ENCODE data around the gene HDHD5.

Gene HDHD5

DNA sequence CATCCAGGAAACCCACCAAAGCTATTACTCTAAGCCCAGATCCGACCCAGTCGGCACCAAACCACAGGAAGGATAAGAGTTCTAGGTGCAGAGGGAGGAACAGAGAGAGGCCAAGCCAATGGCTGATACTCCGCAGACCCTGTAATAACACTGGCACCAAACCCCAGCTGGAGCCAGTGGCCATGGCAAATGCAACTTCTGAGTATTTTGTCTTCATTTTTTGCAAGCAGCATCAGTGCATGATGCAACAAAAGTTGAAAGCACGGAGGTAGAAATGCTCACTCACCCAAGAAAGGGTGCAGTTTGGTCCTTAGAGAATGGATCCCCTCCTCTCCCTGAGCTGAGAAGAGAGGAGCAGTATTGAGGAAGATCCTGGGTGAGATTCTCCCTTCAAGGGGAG is 40.7 kb downstream of the HDHD5 start:
- Mint-ChIP-seq H3K27me3 (peaks cover 6% of the 10 kb centered on the region), H3K4me1 (ENCODE audit: low read depth) (peaks cover 60% of the 10 kb centered on the region), H3K9me3 (ENCODE audit: low read depth) (no peaks in the 10 kb centered on the region)

DNA sequence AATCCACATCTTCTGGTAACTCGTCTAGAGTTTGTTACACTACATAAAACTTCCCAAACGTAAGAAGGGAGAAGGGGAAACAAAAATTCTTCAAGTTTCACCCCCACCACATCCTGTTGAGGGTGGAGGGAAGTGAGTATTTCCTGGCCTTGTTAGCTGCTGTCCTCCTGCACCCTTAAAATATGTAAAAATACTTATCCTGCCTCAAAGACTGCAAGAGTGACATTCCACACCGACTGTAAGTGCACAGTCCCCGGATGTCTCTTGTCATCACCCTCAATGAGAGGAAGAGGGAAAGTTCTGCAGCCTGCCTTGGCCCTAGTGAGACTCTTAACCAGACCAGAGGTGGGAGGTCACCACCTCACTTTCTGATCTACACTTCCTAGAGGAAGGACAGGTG is 41.2 kb downstream of the HDHD5 start:
- H3K4me3 Mint-ChIP-seq: peak overlapping the region; percentile 60
- peak overlapping the region; percentile 55 for H3K27ac Mint-ChIP-seq
- peaks cover 64% of the 10 kb centered on the region for H3K4me1 Mint-ChIP-seq (ENCODE audit: low read depth)
- no peaks in the 10 kb centered on the region for H3K9me3 Mint-ChIP-seq (ENCODE audit: low read depth)
- H3K36me3 Mint-ChIP-seq: no peaks in the 10 kb centered on the region
- peaks cover 4% of the 10 kb centered on the region for H3K27me3 Mint-ChIP-seq

More for the DNA sequence above, 40.7 kb downstream of the HDHD5 start:
- peak overlapping the region; percentile 42 for H3K27ac Mint-ChIP-seq
- no peaks in the 10 kb centered on the region for H3K36me3 Mint-ChIP-seq
- H3K4me3 Mint-ChIP-seq: peak overlapping the region; percentile 60

DNA sequence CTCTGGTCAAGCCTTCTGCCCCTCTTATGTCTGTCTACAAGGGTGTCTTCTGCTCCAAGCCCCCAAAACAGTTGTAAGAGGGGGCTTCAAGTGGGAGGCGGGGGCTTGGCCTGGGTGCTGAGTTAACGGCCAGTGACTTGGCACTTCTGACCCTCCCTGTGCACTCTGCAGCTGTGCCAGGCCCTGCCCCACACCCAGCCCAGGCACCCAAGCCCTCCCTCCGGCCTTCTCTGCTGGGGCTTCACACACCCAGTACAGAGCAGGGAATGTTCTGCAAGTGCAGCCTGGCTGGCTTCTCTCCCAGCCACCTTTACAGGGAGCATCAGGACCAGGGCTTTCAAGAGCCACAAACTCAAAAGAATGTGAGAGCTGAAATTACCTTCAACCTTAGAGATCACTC is 41.7 kb downstream of the HDHD5 start:
- Mint-ChIP-seq H3K4me1 (ENCODE audit: low read depth) (peaks cover 68% of the 10 kb centered on the region), H3K9me3 (ENCODE audit: low read depth) (no peaks in the 10 kb centered on the region), H3K27ac (peak overlapping the region; percentile 55), H3K27me3 (peaks cover 4% of the 10 kb centered on the region), H3K36me3 (no peaks in the 10 kb centered on the region), H3K4me3 (peak overlapping the region; percentile 60)

DNA sequence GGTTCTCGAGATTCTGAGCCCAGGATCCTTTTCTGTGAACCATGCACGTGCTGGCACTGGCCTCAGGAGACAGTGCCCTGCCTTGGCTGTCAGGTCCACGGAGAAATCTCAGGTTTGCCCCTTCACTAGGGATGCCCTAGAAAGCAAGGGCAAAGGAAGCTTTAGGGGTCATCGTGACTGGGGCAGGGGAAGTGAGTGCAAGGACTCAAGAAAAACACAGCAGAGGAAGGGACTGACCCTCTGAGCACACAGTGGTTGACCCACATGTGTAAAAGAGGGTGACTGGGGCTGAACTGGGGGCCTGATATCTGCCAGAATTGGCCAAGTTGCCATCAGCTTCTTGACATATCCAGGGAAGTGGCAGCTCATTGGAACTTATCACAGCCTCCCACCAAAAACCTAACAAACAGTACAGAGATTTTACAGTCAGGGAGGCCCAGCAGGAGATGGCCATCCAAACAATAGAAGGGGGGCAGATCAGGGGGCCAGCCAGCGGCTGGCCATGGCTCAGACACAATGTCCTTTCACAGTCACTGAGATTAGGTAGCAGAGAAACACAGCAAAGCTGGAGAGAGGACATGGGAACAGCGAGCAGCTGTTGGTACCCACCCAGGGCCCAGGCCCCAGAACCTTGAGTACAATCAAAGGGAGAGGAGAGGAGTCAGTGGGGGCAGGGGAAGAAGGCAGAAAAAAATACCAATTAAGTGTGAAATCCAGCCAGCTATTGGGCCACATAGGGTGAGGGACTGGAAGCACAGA is 42.3 kb downstream of the HDHD5 start:
- H3K4me3 Mint-ChIP-seq: peak overlapping the region; percentile 80

DNA sequence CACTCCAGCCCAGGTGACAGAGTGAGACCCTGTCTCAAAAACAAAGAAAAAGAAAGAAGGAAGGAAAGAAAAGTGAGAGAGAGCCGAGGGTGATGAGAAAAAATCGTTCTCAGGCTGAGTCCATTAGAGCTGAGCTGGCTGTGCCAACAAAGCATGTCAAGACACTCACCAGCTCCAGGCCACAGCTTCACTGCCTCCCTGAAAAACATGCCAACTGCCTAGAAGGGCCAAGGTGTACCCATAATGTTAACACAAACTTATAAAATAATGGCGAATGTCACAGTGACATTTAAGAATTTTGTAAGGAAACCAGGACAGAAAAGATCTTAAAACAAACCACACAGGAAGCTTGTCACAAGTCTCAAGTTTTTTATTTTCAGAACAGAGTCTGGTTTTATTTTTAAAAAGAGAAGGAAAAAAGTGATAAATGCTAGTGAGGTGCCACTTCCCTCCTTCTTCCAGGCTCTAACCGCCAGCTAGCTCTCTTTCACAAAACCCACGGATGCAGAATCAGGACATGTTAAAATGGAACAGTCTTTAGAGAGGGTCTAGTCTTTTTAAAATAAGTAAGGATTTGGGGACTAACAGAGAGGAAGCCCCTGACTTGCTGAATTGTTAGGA is 43.0 kb downstream of the HDHD5 start:
- Mint-ChIP-seq H3K27ac (peak overlapping the region; percentile 78), H3K9me3 (ENCODE audit: low read depth) (no peaks in the 10 kb centered on the region), H3K36me3 (no peaks in the 10 kb centered on the region), H3K27me3 (no peaks in the 10 kb centered on the region), H3K4me3 (peak overlapping the region; percentile 80), H3K4me1 (ENCODE audit: low read depth) (peaks cover 73% of the 10 kb centered on the region)

More for the DNA sequence above, 42.3 kb downstream of the HDHD5 start:
- H3K27ac Mint-ChIP-seq: peak overlapping the region; percentile 78
- no peaks in the 10 kb centered on the region for H3K27me3 Mint-ChIP-seq
- H3K9me3 Mint-ChIP-seq (ENCODE audit: low read depth): no peaks in the 10 kb centered on the region
- no peaks in the 10 kb centered on the region for H3K36me3 Mint-ChIP-seq
- H3K4me1 Mint-ChIP-seq (ENCODE audit: low read depth): peaks cover 68% of the 10 kb centered on the region

DNA sequence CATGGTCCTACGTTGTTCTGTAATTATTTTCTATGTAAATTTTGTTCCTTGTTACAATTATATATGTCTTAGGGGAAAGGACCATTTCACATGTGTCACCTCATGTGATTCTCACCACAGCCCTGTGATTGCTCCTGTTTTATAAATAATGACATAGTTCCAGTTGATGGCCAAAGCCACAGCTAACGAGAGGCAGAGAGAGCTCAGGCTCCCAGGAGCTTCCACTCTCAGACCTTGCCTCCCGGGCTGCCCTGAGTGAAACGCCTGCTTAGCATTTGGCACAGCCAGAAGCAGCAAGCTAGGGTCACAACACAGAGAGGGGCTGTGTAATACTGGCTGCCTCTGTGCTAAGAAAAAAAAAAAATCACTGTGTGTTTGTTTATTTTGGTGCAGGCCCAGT is 43.8 kb downstream of the HDHD5 start:
- Mint-ChIP-seq H3K36me3 (no peaks in the 10 kb centered on the region), H3K4me3 (no peak overlapping the region), H3K9me3 (ENCODE audit: low read depth) (no peaks in the 10 kb centered on the region), H3K4me1 (ENCODE audit: low read depth) (peaks cover 79% of the 10 kb centered on the region), H3K27ac (peak overlapping the region; percentile 78), H3K27me3 (no peaks in the 10 kb centered on the region)

DNA sequence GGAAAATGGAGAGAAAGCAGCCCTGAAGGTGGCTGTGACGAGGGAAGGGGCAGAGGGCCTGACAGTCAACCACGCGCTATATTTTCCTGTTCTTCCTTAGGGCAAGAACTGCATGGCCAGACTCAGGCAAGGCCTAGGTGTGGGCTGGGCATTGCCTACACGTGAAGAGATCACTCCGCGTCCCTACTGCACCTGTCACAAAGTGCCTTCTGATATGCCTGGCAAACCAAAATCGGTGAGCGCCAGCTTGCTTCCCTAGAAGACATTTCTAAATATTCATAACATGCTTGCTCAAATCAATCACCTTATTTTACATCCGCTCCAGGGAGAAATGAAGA is 44.2 kb downstream of the HDHD5 start:
- H3K4me1 Mint-ChIP-seq (ENCODE audit: low read depth): peaks cover 79% of the 10 kb centered on the region
- H3K9me3 Mint-ChIP-seq (ENCODE audit: low read depth): no peaks in the 10 kb centered on the region
- H3K4me3 Mint-ChIP-seq: no peak overlapping the region
- no peaks in the 10 kb centered on the region for H3K36me3 Mint-ChIP-seq
- H3K27ac Mint-ChIP-seq: peak overlapping the region; percentile 16
- H3K27me3 Mint-ChIP-seq: no peaks in the 10 kb centered on the region

DNA sequence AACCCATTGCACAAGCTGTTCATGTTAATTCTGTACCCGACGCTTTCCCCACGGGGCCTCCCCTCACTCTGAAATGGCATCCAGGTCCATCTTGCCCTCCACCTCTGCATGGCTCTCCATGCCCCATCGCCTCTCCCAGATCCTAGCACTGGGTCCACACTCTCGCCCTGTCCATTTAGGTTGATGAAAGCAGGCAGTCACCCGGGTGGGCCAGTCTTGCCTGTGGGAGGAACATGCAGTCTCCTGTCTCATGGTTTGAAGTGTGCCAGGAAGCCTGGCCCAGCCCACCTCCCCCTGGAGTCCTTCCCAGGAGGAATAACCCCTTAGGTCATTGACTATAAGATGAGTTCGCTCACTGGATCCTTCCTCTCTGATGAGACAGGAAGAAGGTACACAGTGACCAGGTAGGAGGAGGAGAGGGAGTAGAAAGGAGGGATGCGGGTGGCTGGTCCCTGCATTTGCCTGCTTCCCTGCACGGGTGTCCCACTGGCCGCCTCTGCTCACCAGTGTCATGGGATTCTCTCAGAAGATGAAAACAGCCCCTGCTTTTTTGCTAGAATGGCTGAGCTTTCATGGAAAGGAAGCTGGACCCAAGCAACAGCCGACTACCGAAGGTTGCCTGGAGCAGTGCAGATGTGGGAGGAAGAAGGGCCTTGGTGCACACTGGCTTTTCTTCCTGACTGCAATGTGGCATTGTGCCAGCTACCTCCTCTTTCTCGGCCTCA is 44.7 kb downstream of the HDHD5 start:
- Mint-ChIP-seq H3K36me3 (no peaks in the 10 kb centered on the region), H3K4me3 (no peak overlapping the region), H3K4me1 (ENCODE audit: low read depth) (peaks cover 80% of the 10 kb centered on the region), H3K9me3 (ENCODE audit: low read depth) (no peaks in the 10 kb centered on the region), H3K27ac (no peak overlapping the region), H3K27me3 (no peaks in the 10 kb centered on the region)

DNA sequence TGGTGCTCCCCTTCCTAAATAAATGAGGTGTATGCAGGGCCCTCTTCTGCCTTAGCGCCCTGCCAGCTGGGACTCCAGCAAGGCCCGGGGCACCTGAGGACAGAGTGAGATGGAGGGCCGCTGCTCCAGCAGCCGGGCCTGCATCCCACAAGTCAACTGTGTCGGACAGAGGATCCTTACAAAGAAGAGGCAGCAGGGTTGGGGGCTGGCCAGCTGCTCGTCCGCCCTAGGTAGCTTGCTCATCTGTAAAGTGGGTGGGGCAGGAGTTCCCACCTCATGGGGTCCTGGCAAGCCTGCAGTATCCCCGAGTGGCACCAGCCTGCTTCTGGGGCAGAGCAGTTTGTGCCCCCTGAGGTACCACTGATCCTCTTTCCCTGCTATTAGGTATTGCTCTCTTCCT is 45.5 kb downstream of the HDHD5 start:
- H3K9me3 Mint-ChIP-seq (ENCODE audit: low read depth): no peaks in the 10 kb centered on the region
- peaks cover 74% of the 10 kb centered on the region for H3K4me1 Mint-ChIP-seq (ENCODE audit: low read depth)
- no peaks in the 10 kb centered on the region for H3K27me3 Mint-ChIP-seq
- H3K36me3 Mint-ChIP-seq: no peaks in the 10 kb centered on the region
- H3K27ac Mint-ChIP-seq: peak overlapping the region; percentile 42
- H3K4me3 Mint-ChIP-seq: no peak overlapping the region

DNA sequence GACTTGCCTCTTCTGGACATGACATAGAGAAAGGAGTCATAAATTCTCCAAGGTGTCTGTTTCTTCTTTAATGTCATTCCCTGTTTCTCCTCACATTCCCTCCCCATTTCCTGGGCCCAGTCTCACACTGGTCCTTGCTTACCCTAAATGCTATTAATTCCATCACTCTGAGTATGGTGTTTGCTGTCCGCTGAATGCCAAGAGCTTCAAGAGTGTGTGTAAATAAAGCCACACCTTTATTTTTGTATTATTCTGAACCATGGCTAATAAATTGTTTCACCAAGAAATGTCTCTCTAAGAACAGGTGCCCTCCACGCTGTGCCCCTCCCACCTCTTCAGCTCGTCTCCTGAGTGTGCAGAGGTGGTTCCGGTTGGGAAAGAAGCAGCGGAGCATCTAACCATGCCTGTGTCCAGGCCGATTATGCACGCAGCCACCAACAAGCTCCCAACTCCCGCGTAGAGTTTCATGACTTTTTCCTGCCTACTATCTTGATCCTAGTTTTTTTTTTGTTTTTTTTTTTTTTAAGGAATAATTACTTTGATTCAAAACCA is 46.5 kb downstream of the HDHD5 start:
- Mint-ChIP-seq H3K4me1 (ENCODE audit: low read depth) (peaks cover 67% of the 10 kb centered on the region), H3K27ac (no peak overlapping the region), H3K4me3 (no peak overlapping the region), H3K36me3 (no peaks in the 10 kb centered on the region), H3K9me3 (ENCODE audit: low read depth) (no peaks in the 10 kb centered on the region), H3K27me3 (no peaks in the 10 kb centered on the region)

DNA sequence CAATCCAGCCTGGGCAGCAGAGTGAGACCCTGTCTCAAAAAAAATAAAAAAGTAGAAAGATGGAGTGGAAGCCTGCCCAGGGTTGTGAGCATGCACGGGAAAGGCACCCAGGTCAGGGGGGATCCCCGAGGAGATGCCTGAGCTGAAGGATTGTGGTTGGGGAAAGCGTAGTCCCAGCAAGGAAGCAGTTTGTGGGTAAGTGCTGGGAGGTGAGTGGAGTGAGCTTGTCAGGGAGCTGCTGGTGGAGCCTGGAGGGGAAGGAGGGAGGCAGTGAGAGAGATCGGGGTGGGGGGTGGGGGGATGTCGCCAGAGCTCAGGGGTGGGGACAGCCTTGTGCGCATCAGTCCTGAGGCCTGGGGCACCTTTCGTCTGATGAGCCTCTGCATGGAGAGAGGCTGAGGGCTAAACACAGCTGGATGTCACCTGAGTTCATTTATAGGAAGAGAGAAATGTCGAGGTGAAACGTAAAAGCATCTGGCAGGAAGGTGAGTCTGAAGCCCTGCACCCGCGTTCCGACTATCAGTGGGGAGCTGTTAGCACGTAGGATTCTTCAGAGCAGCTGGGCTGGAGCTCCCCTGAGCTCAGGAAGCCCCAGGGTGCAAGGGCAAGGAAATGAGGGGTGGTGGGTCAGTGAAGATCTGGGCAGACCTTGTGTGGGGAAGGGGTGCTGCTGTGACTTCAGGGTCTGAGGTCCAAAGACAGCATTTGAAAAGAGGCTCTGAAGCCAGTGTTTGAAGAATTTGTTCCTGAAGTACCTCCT is 48.1 kb downstream of the HDHD5 start:
- peak overlapping the region; percentile 54 for H3K27ac Mint-ChIP-seq
- H3K9me3 Mint-ChIP-seq (ENCODE audit: low read depth): no peaks in the 10 kb centered on the region
- no peaks in the 10 kb centered on the region for H3K27me3 Mint-ChIP-seq
- peaks cover 6% of the 10 kb centered on the region for H3K36me3 Mint-ChIP-seq
- peaks cover 67% of the 10 kb centered on the region for H3K4me1 Mint-ChIP-seq (ENCODE audit: low read depth)
- H3K4me3 Mint-ChIP-seq: no peak overlapping the region

DNA sequence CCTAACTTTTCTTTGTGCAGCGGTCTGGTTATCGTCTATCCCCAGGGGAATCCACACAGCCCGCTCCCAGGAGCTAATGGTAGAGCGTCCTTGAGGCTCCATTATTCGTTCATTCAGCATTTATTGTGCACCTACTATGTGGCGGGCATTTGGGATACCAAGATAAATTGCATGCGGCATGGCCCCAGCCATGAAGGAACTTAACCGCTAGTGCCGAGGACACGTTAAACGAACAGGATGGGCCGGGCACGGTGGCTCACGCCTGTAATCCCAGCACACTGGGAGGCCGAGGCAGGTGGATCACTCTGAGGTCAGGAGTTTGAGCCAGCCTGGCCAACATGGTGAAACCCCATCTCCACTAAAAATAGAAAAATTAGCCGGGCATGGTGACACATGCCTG is 49.1 kb downstream of the HDHD5 start:
- peaks cover 6% of the 10 kb centered on the region for H3K36me3 Mint-ChIP-seq
- no peaks in the 10 kb centered on the region for H3K27me3 Mint-ChIP-seq
- H3K4me1 Mint-ChIP-seq (ENCODE audit: low read depth): peaks cover 63% of the 10 kb centered on the region
- peak overlapping the region; percentile 30 for H3K27ac Mint-ChIP-seq
- H3K9me3 Mint-ChIP-seq (ENCODE audit: low read depth): no peaks in the 10 kb centered on the region
- H3K4me3 Mint-ChIP-seq: no peak overlapping the region

DNA sequence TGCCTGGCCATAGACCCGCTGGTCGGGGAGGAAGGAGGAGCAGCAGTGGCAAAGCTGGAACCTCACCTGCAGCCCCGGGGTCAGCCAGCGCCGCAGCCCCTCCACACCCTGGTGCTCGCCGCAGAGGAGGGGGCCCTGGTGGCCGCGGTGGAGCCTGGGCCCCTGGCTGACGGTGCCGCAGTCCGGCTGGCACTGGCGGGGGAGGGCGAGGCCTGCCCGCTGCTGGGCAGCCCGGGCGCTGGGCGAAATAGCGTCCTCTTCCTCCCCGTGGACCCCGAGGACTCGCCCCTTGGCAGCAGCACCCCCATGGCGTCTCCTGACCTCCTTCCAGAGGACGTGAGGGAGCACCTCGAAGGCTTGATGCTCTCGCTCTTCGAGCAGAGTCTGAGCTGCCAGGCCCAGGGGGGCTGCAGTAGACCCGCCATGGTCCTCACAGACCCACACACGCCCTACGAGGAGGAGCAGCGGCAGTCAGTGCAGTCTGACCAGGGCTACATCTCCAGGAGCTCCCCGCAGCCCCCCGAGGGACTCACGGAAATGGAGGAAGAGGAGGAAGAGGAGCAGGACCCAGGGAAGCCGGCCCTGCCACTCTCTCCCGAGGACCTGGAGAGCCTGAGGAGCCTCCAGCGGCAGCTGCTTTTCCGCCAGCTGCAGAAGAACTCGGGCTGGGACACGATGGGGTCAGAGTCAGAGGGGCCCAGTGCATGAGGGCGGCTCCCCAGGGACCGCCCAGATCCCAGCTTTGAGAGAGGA is 49.8 kb downstream of the HDHD5 start:
- H3K4me3 Mint-ChIP-seq: no peak overlapping the region
- H3K36me3 Mint-ChIP-seq: peaks cover 6% of the 10 kb centered on the region
- H3K27ac Mint-ChIP-seq: no peak overlapping the region
- H3K27me3 Mint-ChIP-seq: no peaks in the 10 kb centered on the region
- no peaks in the 10 kb centered on the region for H3K9me3 Mint-ChIP-seq (ENCODE audit: low read depth)
- H3K4me1 Mint-ChIP-seq (ENCODE audit: low read depth): peaks cover 58% of the 10 kb centered on the region
